SK-N-SH treated with all-trans-retinoic acid at 6 μM for 48 hours (cell line): ENCODE data around the gene SAMD11.

Experiments used
- CREB5 ChIP-seq: fragments of 250-450 bp; sonication (Bioruptor Pico); IDR thresholded peaks from 2 replicates; pipeline ENCODE4 v1.5.1; 2020; ENCODE audit warnings: low read depth, mild to moderate bottlenecking, moderate library complexity
- CSDC2 ChIP-seq: fragments of 250-450 bp; sonication (Bioruptor Pico); IDR thresholded peaks from 2 replicates; pipeline ENCODE4 v1.5.0; 2020; ENCODE audit warnings: mild to moderate bottlenecking, moderate library complexity
- GLIS3 ChIP-seq: fragments of 250-450 bp; sonication (Bioruptor Pico); IDR thresholded peaks from 2 replicates; pipeline ENCODE4 v1.5.0; 2020; ENCODE audit warnings: mild to moderate bottlenecking, moderate library complexity
- PATZ1 ChIP-seq: fragments of 250-450 bp; sonication (Bioruptor Pico); IDR thresholded peaks from 2 replicates; pipeline ENCODE4 v1.8.0; 2020; ENCODE audit warnings: mild to moderate bottlenecking, moderate library complexity, borderline replicate concordance
- POU6F1 ChIP-seq: fragments of 250-450 bp; sonication (Bioruptor Pico); IDR thresholded peaks from 2 replicates; pipeline ENCODE4 v1.8.0; 2021; ENCODE audit warnings: low read depth, mild to moderate bottlenecking, moderate library complexity, borderline replicate concordance
- RARB ChIP-seq: fragments of 250-450 bp; sonication (Bioruptor Pico); IDR thresholded peaks from 2 replicates; pipeline ENCODE4 v1.8.0; 2021; ENCODE audit warnings: mild to moderate bottlenecking, moderate library complexity
- SNAI2 ChIP-seq: fragments of 250-450 bp; sonication (Bioruptor Pico); IDR thresholded peaks from 2 replicates; pipeline ENCODE4 v1.5.0; 2020; ENCODE audit warnings: mild to moderate bottlenecking, moderate library complexity
- ZNF565 ChIP-seq: fragments of 450-650 bp; formaldehyde crosslinking; conservative IDR thresholded peaks from 2 replicates; pipeline ENCODE4 v1.5.0; 2020; ENCODE audit warnings: low read depth, mild to moderate bottlenecking, moderate library complexity

- TF ChIP-seq ZNF565 (CRISPR knock-in tag) = no peak
- TF ChIP-seq SNAI2 (CRISPR knock-in tag) = no peak
- TF ChIP-seq POU6F1 = no peak
- TF ChIP-seq PATZ1 (CRISPR knock-in tag) = no peak
- no peak for TF ChIP-seq CREB5 (CRISPR knock-in tag)
- TF ChIP-seq CSDC2 (CRISPR knock-in tag) = no peak
- no peak for TF ChIP-seq GLIS3 (CRISPR knock-in tag)
- no peak for TF ChIP-seq RARB
Measured at GRCh38 chr1:983798-984475, 60.2 kb downstream of the SAMD11 start.
